K562 (cell line): Measurements from ENCODE around the gene CPLX3. TPM values are rescaled to one million over a fixed set of nuclear protein-coding genes. Genes with fewer than 3 reads are reported as not detected.

Experiments used
- ATAC-seq: fragments of 200-7000 bp; cut with Tn5 transposase; 3 replicates; pipeline ENCODE4 v1.9.1; 2020; ENCODE audit warnings: moderate library complexity
- BruUV-seq: library from RNA; stranded (reverse); fragments of 400-500 nt; replicated peaks from 2 replicates; lab custom pipeline; 2021; lab: Mats Ljungman, UMichigan
- CTCF ChIA-PET: fragments of 300-600 bp; formaldehyde crosslinking; extraction: SDS; loops from one replicate; lab custom pipeline; 2021; ENCODE audit warnings: low intra/inter-chr PET ratio; lab: Yijun Ruan, JAX
- POLR2A ChIA-PET: fragments of 300-600, 350-650 bp; sonication (Branson Sonifier 250); formaldehyde crosslinking; extraction: SDS; loops from one replicate; lab custom pipeline; 2021; ENCODE audit warnings: antibody characterized with exemption, inconsistent platforms; lab: Yijun Ruan, JAX
- DNase-seq, 4 experiments: peaks; one replicate each; pipeline versions ENCODE4 v3.0.0 to v3.0.0-alpha.2; 2011 to 2018; ENCODE audit warnings: low spot score in 3 of 4, mixed read lengths in 3 of 4; ENCODE audit errors: extremely low read depth in 1 of 4
- FAIRE-seq: peaks from 2 replicates; lab custom pipeline; 2011; peaks lifted over from hg19 to GRCh38; lab: Jason Lieb, UNC
- H2AFZ ChIP-seq: 2 replicates; pipeline ENCODE4 v1.6.0; 2011; ENCODE audit warnings: low read depth, low read length, control low read depth, inconsistent platforms
- H3K27ac ChIP-seq: fragments of 200-600 bp; 3 replicates; pipeline ENCODE4 v1.8.0; 2011; ENCODE audit warnings: low read depth, mild to moderate bottlenecking, control low read depth, inconsistent platforms, low read length, moderate library complexity, mixed read lengths; ENCODE audit errors: extremely low read depth
- H3K27me3 ChIP-seq, 2 experiments: fragments of 300-600 bp in 1 of 2; 2 replicates in 1 of 2; 3 replicates in 1 of 2; pipeline versions ENCODE4 v1.6.0 to v1.8.0; 2011; ENCODE audit warnings: inconsistent platforms in 2 of 2, low read length in 2 of 2, mild to moderate bottlenecking in 1 of 2, mixed read lengths in 1 of 2, moderate library complexity in 1 of 2; ENCODE audit not compliant: control insufficient read depth in 2 of 2, insufficient read depth in 2 of 2
- H3K36me3 ChIP-seq: fragments of 300-600 bp; 3 replicates; pipeline ENCODE4 v1.8.0; 2011; ENCODE audit warnings: mild to moderate bottlenecking, low read length, inconsistent platforms; ENCODE audit not compliant: control insufficient read depth, insufficient read depth
- H3K4me1 ChIP-seq, 2 experiments: fragments of 200-600 bp in 1 of 2; replicated peaks in 1 of 2; 2 replicates in 1 of 2; 3 replicates in 1 of 2; pipeline versions ENCODE4 v1.5.1 to v1.8.0; 2011; ENCODE audit warnings: inconsistent platforms in 2 of 2, low read length in 2 of 2, mild to moderate bottlenecking in 1 of 2, mixed read lengths in 1 of 2, moderate library complexity in 1 of 2; ENCODE audit not compliant: control insufficient read depth in 2 of 2, insufficient read depth in 2 of 2
- H3K4me2 ChIP-seq: 2 replicates; pipeline ENCODE4 v1.6.1; 2011; ENCODE audit warnings: low read length, control low read depth, inconsistent platforms, mixed read lengths; ENCODE audit not compliant: insufficient read depth
- H3K4me3 ChIP-seq: fragments of 200-600 bp; sonication (generic), shearing (Covaris generic); 2 replicates; pipeline ENCODE4 v1.5.1; 2016; ENCODE audit warnings: control low read depth, inconsistent platforms
- H3K79me2 ChIP-seq: fragments of 200-600 bp; 3 replicates; pipeline ENCODE4 v1.8.0; 2011; ENCODE audit warnings: low read length, inconsistent platforms; ENCODE audit not compliant: control insufficient read depth, insufficient read depth
- H3K9ac ChIP-seq, 2 experiments: 2 replicates each; pipeline versions ENCODE4 v1.6.0 to v1.6.1; 2011; ENCODE audit warnings: low read depth in 2 of 2, low read length in 2 of 2, control low read depth in 1 of 2, inconsistent platforms in 1 of 2, mild to moderate bottlenecking in 1 of 2, mixed read lengths in 1 of 2; ENCODE audit not compliant: insufficient read depth in 1 of 2
- H3K9me1 ChIP-seq: one replicate; pipeline ENCODE4 v1.6.0; 2011; ENCODE audit warnings: inconsistent platforms, mild to moderate bottlenecking, low read length, moderate library complexity; ENCODE audit not compliant: control insufficient read depth, insufficient read depth
- H3K9me3 ChIP-seq: replicated peaks from 2 replicates; pipeline ENCODE4 v1.5.1; 2011; ENCODE audit warnings: low read depth, low read length, inconsistent platforms; ENCODE audit not compliant: control insufficient read depth, insufficient read depth
- H4K20me1 ChIP-seq: replicated peaks from 2 replicates; pipeline ENCODE4 v1.6.1; 2011; ENCODE audit warnings: low read length, inconsistent platforms, mixed read lengths; ENCODE audit not compliant: control insufficient read depth, insufficient read depth
- POLR2G ChIP-seq: fragments of 200-400 bp; formaldehyde crosslinking; IDR thresholded peaks from 2 replicates; pipeline ENCODE4 v1.6.1; 2017; ENCODE audit warnings: low read depth, mild to moderate bottlenecking, antibody characterized with exemption, low read length, moderate library complexity
- XRCC5 ChIP-seq: fragments of 200-400 bp; formaldehyde crosslinking; IDR thresholded peaks from 2 replicates; pipeline ENCODE4 v1.6.1; 2017; ENCODE audit warnings: low read depth, mild to moderate bottlenecking, low read length
- ZNF507 ChIP-seq: conservative IDR thresholded peaks from 2 replicates; pipeline ENCODE4 v1.6.1; 2017; ENCODE audit warnings: missing genetic modification characterization, missing compliant biosample characterization
- WGBS: fragments of 100-300 bp; shearing (Covaris generic); methylation state at CpG from one replicate; pipeline ENCODE4 v1.1.6; 2016; ENCODE audit warnings: low coverage, mixed read lengths; ENCODE audit not compliant: insufficient coverage; ENCODE audit errors: missing lambda C conversion rate; 5-methylcytosine and 5-hydroxymethylcytosine counted together
- in situ Hi-C: fragments of 300-500 bp; cut with MboI; formaldehyde crosslinking; loops from 4 replicates; pipeline ENCODE4 v1.15.0; 2018; ENCODE audit warnings: inconsistent platforms, mixed read lengths
- intact Hi-C: fragments of 100-400 bp; cut with micrococcal nuclease; formaldehyde crosslinking; loops from 2 replicates; pipeline ENCODE4 v1.14.2; 2022
- polyA plus RNA-seq, 8 experiments: library from polyadenylated mRNA; depleted of rRNA in 4 of 8; stranded (reverse) in 5 of 8; unstranded in 3 of 8; fragments of >200 nt; fragmentation: Nextera tagmentation in 2 of 8; fragmentation: Illumina TruSeq in 1 of 8; extraction: Ambion mirVana in 2 of 8; extraction: Trizol in 1 of 8; gene quantifications; 2 replicates each; pipeline versions ENCODE4 v1.2.1 to v1.2.3, GENCODE V29; 2011 to 2014; ENCODE audit warnings: inconsistent platforms in 1 of 8, missing spikeins in 1 of 8
- total RNA-seq, 7 experiments: library from RNA; depleted of rRNA in 6 of 7; stranded (reverse); fragments of >200 nt in 6 of 7; fragmentation: Illumina TruSeq in 2 of 7; extraction: Trizol in 2 of 7; gene quantifications; 2 replicates each; pipeline versions ENCODE4 v1.2.1 to v1.2.3, GENCODE V29; 2011 to 2021; ENCODE audit warnings: low replicate concordance in 1 of 7
- TF ChIP-seq, protein P1 (sequence below): fragments of 450-650 bp; IDR thresholded peaks from 2 replicates; pipeline ENCODE4 v1.6.1; 2016; ENCODE audit warnings: borderline replicate concordance

The CPLX3 gene
- total and polyA plus RNA-seq, 9 of the 15 experiments (the other 6 are each of a cell fraction or from before 2014, with no cell fraction given): not detected

DNA sequence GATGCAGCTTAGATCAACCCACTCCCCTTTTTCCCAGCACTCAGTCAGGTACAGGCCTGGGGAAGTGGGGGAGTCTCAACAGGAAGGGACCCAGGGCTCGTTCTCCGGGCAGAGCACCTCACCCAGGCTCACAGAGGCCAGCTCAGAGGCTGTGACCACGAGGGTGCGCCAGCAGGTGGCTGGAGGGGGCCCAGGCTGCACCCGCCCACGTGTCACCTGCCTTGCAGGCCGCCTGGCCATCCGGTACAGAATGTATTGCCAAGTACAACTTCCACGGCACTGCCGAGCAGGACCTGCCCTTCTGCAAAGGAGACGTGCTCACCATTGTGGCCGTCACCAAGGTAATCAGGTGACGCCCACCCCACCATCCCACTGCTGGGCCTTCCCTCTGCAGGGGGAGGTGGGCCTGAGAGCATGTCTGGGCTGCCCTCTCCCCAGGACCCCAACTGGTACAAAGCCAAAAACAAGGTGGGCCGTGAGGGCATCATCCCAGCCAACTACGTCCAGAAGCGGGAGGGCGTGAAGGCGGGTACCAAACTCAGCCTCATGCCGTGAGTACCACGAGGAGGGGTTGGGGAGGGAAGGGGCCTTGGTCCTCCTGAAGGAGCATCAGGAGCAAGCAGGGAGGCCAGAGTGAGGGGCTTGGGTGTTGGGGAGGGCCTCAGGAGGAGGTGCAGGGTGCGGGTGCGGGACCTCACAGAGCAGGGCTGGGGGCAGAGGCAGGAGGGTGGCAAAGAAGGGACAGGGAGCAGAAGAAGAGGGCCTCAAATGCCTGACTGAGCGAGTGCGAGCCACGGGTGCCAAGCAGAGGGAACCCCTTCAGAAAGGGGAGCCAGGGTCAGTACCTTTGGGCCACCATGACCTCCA is 27.8 kb upstream of the CPLX3 start (continued):
- TF ChIP-seq XRCC5 (no peak), ZNF507 (tag) (no peak)

DNA sequence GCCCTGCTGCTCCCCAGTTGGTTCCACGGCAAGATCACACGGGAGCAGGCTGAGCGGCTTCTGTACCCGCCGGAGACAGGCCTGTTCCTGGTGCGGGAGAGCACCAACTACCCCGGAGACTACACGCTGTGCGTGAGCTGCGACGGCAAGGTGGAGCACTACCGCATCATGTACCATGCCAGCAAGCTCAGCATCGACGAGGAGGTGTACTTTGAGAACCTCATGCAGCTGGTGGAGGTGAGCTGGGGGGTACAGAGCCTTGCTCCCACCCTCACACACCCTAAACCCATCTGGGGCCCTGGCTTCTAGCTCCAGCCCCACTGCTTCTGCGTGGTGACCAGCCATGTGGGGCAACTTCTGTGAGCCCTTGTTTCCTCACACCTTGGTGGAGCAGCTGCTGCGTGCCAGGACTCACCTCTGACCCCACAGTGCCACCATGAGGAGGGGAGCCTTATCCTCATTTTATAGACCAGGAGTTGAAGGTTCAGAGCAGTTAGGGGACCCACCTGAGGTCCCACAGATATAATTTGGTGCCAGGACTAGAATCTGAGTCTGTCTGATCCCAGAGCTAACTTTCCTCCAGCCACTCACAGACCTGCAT is 27.1 kb upstream of the CPLX3 start:
- BruUV-seq: no TSS peak
- Histone ChIP-seq H3K9ac (0 out of 4 replicates have a peak overlapping the region, but pooled peaks of 1 of the 2 experiments have one; percentile 19), H3K36me3 (peaks cover 78% of the 10 kb centered on the region; the same call in 2 of the 3 replicates), H3K27ac (no peak overlapping the region), H3K9me3 (no peaks in the 10 kb centered on the region), H2AFZ (no peak overlapping the region), H3K79me2 (no peaks in the 10 kb centered on the region; the same call in 2 of the 3 replicates), H3K4me2 (no peak overlapping the region), H4K20me1 (peaks cover 14% of the 10 kb centered on the region), H3K4me1 (peaks cover 0 to 43% of the 10 kb centered on the region in 2 experiments; a peak in 3 of 5 replicates), H3K9me1 (peaks cover 10% of the 10 kb centered on the region), H3K4me3 (no peak overlapping the region), H3K27me3 (no peaks in the 10 kb centered on the region)
- intact Hi-C loops: no loop called here
- ATAC-seq: no peak
- no peak for DNase-seq
- in situ Hi-C loops: no loop called here
- CTCF ChIA-PET: interaction anchor here (1.5 to 2.3 kb wide), 2 partner anchors 12 to 28 kb away, joined by 3 to 41 read pairs; no protein-coding TSS in a partner anchor
- FAIRE-seq: no peak
- POLR2A ChIA-PET: interaction anchor here (1.0 to 1.5 kb wide), 2 partner anchors 12 to 28 kb away, joined by 3 to 4 read pairs; no protein-coding TSS in a partner anchor
- 0 out of 2 replicates have a peak, but pooled peaks have one; percentile 15 for TF ChIP-seq POLR2G
- TF ChIP-seq, protein P1, sequence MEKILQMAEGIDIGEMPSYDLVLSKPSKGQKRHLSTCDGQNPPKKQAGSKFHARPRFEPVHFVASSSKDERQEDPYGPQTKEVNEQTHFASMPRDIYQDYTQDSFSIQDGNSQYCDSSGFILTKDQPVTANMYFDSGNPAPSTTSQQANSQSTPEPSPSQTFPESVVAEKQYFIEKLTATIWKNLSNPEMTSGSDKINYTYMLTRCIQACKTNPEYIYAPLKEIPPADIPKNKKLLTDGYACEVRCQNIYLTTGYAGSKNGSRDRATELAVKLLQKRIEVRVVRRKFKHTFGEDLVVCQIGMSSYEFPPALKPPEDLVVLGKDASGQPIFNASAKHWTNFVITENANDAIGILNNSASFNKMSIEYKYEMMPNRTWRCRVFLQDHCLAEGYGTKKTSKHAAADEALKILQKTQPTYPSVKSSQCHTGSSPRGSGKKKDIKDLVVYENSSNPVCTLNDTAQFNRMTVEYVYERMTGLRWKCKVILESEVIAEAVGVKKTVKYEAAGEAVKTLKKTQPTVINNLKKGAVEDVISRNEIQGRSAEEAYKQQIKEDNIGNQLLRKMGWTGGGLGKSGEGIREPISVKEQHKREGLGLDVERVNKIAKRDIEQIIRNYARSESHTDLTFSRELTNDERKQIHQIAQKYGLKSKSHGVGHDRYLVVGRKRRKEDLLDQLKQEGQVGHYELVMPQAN: no peak
- WGBS: 85% methylated on average over 11 of the region's 16 CpGs
